Embryonic facial prominence (tissue), 1 donor: Measurements from ENCODE around the gene ZC3H18.
"Not testable (repeated sequence)": the region's sequence is repeated elsewhere in the genome, so short reads cannot be mapped to it uniquely, and the experiment has no call there.

Experiments
- DNase-seq: peaks from one replicate; pipeline ENCODE4 v3.0.0-alpha.2; 2016; ENCODE audit errors: extremely low spot score

Gene ZC3H18

DNA sequence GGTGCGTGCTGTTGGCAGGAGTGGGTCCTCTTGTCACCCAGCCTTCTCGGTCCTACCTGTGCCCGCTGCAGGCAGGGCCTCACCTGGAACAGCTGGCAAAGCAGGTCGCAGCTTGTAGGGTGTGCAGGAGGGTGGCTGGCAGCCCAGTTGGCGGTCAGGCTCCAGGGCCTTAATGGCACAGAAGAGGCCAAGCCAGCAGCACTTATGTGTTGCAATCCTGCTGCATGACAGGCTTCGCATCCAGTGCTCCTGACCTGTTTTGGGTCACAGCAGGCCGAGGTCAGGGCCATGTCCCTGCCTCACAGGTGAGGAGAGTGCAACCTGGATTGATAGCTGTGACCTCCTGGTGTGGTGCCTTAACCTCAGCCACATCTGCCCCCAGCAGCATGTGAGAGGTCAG lies 31.9 kb downstream of the ZC3H18 start:
- no peak for DNase-seq

DNA sequence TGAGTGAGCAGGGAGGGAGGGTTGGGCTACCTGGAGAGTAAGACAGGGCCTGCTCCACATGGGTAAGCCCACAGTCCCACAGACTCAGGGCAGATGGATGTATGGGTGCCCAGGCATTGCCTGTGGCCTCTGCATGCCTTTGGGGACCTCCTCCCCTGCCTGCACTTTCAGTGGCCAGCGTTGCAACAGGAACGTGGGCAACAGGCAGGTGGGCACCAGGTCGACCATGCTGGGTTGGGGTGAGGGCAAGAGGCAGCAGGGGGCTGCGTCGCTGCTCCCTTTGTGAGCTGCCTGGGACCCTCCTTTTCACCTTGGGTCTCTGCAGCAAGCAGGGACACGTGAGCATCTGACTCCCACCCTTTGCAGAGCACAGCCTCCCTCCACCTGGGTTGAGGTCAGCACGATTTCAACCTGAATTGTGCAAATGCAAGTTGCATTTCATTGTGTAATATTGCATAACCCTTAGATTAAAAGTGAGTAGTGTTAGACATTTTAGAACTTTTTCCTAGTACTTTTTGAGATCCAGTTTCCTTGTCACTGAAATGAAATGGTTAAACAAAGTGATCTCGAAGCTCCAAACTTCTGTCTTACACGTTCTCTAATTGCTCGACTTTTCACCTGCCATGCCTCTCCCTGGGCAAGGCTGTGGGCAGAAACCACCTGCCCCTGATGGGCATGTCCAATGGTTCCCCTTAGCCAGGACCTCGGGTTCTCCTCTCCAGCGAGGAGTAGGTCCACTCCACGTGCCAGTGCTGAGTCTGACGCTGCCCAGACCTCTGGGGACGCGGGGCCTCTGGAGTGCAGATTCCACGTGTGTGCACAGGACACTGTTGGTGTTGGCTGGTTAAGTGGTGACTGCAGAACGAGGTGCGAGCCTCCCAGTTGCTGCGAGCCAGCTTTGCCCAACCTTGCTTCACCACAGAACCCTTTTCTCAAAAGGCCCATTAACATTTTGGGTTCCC lies 35.3 kb downstream of the ZC3H18 start:
- no peak for DNase-seq

DNA sequence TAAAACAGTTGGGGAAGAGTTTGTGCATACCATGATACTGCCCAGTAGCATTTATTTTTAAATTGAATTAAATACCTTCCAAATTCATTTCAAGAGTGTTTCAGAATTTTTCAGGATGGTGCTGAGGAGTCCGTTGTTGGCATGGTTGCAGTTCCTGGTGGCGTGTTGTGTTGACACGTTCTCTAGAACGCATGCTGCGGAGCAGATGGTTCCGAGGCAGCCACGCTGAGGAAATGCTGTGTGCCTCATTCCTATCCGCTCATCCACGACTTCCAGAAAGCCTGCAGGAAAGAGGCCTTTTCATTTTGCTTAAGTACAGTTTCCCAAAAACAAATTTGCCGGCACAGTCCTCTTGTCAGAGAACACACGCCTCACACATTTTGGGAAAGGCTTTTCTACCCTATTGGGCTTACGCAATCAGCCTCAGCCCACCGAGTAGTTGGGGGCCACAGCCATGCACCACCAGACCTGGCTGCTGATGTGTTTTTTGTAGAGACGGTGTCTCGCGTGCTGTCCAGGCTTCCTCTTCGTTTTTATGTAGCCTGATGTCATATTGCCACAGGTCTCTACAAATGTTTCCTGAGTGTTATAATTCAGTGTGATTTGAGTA lies 36.0 kb downstream of the ZC3H18 start:
- no peak for DNase-seq

DNA sequence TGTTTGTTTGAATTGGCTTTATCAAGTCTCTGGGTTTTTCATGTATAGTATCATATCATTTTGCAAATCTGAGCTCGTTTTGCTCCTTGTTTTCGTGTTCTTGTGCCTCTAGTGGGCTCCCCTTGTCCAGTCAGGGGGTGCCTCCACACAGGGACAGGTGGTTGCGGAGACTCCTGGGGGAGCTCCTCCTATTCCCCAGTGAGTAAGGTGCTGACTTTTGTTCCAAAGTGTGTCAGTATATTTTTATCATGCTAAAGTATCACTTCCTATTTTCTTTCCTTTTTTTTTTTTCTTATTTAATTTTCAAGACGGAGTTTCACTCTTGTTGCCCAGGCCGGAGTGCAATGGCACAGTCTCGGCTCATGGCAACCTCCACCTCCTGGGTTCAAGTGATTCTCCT lies 37.9 kb downstream of the ZC3H18 start:
- no peak for DNase-seq

DNA sequence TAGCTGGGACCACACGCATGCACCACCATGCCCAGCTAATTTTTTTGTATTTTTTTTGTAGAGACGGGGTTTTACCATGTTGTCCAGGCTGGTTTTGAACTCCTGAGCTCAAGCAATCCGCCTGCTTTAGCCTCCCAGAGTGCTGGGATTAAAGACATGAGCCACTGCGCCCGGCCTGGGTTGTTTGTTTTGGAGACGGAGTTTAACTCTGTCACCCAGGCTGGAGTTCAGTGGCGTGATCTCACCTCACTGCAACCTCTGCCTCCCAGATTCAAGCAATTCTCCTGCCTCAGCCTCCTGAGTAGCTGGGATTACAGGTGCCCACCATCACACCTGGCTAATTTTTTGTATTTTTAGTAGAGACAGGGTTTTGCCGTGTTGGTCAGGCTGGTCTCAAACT lies 39.2 kb downstream of the ZC3H18 start:
- DNase-seq = not testable (repeated sequence)

DNA sequence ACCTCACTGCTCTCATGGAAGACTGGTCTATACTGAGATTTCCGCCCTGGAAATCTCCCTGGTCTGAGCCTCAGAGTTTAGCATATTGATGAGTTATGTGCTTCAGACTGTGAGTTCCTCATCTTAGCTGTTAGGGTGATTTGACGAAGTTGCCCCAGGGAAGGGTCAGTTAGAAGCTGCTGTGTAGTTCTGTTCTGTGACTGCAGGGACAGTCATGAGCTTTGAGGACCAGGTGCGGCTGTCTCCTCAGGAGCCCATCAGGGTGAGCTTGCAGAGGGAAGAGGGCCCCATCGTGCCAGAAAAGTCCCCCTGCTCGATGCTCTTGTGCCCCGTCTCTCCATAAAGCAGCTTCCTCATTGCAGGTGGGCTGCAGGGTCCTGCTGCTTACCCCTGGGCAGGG lies 39.9 kb downstream of the ZC3H18 start:
- no peak for DNase-seq

DNA sequence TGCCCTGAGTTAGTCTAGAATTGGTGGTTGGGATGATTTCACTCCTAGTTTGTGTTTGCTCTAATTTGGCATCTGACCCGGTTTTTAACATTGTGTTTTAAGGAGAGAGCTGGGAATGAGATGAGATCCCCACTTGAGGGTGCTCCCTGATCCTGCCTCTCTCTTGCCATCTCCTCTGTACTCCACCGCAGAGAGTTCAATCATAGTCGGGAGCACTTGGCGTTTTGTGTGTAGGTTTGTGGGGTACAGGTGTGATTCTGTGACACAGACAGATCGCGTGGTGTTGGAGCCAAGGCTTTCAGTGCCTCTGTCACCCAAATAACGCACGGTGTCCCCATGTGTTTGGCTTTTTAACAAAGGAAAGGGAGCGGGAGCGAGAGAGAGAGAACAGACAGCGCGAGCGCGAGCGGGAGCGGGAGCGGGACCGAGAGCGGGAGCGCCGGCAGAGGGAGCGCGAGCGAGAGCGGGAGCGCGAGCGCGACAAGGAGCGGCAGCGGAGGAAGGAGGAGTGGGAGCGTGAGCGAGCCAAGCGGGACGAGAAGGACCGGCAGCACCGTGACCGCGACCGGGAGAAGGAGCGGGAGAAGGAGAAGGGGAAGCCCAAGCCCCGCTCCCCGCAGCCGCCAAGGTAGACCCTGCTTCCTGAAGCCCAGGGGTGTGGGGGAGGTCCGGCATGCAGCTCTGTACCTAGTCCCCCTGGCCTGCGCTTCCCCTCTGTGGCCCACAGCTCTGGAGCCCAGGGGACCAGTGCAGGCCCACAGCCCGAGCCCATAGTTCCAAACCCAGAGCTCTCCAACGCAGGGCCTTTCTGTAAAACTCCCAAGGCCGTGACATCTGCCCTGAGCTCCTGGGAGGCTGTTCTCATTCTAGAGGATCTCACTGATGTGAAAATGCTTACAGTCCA lies 41.0 kb downstream of the ZC3H18 start:
- peak; percentile 14 for DNase-seq

DNA sequence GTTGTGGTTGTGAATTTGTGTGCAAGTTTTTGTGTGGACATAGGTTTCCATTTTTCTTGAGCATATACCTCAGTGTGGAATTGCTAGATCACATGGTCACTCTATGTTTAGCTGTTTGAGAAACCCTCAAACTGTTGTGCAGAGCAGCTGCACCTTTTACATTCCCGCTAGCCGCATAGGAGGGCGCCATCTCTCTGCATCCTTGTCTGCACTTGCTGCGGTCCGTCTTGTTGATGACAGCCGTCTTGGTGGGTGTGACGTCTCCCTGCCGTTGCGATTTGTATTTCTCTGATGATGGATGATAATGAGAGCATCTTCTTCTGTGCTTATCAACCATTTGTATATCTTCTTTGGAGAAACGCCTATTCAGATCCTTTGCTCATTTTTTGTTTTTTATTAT lies 43.1 kb downstream of the ZC3H18 start:
- no peak for DNase-seq

DNA sequence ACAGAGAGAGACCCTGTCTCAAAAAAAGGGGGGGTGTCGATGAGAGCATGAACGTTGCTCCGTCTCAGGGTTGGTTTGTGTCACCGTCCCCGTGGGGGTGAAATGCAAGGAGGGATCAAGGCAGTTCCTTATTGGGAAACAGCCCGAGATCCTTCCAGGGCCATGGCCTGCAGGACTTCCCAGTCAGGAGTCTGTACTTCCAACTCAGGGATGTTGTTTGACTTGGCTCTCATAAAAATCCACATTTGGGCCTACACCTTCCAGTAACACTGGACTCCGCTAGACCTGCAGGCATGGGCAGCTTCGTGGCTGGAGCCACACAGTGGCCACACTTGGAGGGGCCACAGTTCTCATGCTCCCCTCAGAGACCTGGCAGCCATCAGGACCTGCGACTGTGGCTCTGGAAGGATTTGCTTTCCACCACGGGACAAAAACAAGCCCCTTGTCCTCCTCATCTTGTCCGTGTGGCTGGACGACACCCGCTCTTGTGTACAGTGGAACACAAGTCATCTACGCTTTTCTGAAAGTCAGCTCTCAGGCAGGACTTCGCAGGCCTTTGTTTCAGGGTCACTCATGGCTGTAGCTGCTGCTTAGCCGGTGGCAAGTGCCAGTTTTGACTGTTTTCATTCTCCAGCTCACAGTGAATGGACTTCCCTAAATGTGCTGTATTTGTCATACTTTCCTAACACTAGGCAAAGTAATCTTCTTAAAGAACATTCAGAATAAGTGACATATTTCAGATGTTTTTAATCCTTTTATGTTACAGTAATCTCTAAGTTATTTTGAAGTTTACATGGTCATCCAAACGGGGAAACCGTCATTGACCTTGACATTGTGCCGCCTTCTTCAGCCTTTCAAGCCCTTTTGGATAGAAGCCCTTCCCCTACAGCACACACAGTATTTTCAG lies 44.0 kb downstream of the ZC3H18 start:
- DNase-seq = no peak

DNA sequence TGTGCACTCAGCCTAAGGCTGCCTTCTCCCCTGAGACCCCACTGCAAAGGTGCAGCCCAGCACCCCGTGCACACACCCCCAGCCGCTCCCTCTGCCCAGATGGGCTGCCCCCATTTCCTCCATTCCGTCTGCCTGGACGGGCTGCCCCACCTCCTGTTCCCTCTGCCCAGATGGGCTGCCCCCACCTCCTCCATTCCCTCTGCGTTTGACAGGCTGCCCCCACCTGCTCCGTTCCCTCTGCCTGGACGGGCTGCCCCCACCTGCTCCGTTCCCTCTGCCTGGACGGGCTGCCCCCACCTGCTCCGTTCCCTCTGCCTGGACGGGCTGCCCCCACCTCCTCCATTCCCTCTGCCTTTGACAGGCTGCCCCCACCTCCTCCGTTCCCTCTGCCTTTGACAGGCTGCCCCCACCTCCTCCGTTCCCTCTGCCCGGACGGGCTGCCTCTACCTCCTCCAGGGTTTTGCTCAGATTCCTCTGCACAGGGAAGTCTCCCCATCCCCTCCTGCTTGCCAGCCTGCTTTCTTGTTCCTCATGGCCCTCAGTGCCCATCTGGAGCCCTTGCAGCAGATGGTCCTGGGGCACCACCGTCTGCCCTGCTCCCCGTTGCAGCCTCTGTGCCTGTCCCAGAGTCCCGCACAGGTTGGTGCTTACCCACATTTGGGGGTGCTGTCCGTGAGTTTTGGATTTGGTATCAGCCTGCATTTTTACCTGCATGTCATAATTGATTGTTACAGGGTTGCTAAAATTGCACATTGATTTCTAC lies 44.8 kb downstream of the ZC3H18 start:
- no peak for DNase-seq

DNA sequence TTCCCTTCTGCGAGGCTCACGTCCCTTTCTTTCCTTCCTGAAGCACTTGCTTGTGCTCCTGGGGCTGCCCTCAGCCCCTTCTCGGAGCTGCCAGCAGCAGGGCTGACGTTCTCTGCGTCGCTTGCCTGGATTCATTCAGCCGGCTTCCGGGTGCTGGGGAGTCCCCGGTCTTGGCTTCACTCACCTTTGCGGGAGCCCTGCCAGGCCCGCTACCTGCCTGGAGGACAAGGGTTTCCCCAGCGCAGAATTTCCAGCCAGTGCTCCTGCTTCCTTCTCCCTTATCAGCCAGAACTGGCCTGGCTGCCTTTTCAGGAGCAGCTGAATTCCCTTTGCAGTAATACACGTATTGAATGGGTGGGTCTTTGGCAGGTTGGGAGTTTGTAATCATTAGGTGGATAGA lies 46.1 kb downstream of the ZC3H18 start:
- no peak for DNase-seq

DNA sequence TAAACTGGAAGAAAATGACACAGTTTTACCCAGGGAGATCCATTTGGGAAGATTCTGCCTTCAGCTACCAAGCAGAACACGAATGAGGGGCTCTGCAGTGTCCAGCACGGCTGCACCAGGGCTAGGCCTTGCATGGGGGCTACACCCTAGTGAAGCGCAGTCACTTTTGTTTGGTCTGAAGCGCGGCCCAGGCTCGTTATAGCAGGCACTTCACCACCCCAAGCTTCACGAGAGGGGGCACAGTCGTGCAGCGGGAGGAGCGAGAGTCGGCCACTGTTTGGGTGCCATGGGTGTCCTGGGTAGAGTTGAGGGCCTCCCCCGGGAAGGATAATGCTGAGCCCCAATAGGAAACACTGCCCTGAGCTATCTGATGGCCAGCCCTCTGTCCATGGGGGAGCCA lies 46.5 kb downstream of the ZC3H18 start:
- no peak for DNase-seq

DNA sequence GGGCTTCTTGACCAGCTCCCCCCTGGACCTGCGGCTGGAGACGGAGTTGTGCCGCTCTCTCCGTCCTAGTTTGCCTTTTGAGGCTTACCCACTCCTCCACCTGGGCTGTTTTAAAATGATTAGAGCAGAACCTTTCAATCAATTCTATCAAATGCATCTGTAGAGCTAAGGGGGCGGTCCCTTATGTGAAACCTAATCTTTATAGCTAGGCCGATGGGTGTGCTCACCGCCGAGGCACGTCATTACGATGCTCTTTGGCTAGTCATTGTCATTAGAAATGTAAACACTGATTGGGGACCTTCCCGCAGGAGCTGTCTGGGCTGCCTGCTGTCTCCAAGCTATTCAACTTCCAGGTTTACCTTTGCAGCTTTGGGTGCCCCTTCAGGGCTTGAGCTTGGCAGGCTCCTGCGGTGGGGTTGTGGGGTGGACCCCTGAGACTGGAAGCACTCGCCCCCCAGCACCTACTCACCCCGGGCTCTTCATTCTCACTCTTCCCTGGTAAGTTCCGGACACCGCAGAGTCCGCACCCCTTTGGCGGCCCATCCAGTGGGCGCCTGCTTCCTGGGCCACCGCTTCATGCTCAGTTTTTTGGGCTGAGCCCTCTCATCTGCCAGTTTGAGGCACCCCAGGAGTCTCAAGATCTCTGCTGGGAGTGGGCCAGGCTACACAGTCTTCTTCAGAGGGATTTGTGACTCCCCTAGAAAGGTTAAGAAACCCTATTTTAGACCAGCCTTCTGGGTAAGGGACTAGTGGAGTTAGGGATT lies 47.2 kb downstream of the ZC3H18 start:
- no peak for DNase-seq

DNA sequence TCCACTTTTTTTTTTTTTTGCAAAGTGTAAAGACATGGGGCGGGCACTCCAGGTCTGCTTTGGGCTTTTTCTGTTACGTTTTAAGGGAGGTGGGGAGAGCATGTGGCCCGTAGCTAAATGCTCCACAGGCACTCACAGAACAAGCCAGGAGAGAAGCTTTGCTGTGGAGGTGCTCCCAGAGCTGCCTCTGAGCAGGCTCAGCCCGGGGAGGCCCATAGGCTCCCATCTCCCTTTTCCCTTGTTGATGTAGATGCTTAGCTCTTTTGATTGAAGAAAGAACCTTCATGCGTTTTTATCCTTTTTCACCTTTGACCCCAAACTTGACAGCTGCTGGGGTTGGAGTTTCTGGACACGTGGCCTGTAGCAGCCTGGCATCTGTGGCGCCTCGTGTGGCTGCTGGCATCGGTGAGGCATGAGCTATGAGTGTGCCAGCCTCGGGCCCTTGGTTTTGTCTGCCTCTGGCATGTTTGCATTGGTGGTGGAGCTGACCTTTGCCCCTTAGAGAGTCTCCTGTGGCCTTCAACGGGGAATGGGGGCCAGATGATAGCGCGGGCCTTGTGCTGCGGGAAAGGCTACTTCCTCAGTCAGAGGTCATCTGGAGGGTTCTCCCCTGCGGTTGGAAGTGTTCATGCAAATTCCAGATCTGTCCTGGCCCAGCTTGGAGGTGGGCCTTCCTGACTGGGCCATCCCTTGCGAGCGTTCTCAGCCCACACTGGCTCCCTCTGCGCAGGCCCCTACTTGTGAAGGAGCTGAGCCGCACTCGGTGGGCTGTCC lies 48.2 kb downstream of the ZC3H18 start:
- no peak for DNase-seq

DNA sequence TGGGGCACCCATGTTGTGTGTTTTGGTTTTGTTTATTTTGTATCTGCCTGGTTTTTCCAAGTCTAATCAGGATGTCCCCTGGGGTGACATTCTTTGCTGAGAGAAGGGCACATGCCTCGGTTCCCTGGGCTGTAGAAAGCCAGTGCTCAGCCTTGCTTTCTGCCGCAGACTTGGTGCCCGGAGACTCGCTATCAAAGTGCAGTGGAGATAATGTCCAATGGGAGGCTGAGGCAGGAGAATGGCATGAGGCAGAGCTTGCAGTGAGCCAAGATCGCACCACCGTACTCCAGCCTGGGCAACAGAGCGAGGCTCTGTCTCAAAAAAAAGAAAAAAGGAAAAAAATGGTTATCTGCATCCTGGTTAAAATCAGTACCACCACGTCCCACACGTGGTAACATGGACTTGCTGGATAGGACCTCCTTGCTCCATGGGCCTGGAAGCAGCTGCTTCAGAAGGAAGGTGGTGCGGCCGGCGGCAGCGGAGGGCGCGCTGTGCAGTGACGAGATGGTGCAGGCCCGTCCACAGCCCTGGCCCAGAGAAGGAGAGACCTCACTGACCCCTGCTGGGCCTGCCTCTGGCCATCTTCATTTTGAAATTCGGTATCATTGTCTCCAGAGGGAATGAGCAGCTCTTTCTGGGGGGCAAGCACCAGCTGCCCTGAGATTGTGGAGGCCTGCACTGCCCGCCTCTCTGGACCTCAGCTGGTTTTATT lies 48.9 kb downstream of the ZC3H18 start:
- DNase-seq = no peak

DNA sequence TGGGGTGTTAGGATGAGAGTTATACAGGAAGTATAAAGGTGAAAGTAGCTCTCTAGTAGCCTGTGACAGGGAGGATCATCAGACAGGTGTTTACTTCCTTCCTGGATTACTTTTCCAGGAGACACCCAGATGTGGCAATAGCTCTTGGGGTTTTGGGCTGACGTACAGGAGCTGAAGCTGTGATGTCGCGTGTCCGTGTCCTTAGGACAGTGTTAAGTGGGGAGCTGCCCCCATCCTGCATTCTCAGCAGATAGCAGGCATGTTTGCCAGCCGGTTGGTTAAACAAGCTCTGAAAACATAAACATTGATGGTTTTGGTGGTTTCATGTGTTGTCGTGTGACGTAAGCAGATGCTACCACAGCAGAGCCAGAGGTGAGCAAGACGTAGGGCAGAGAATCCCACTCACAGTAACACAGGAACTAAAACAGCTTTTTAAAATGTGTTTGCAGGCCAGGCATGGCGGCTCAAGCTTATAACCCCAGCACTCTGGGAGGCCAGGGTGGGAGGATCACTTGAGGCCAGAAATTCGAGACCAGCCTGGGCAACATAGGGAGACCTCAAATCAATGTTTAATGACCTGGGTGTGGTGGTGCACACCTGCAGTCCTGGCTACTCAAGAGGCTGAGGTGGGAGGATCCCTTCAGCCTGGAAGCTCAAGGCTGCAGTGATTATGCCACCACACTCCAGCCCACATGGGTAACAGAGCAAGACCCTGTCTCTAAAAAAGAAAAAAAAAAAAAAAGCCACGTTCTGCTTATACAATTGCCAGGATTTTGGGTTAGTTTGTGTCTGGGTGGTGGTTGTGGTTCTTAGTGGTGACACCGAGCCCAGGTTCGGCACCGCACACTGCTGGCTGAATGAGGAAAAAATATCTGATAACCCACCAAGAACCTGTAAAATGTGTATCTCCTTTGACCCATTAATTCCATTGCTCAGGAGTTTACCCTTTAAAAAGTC lies 49.9 kb downstream of the ZC3H18 start:
- no peak for DNase-seq

DNA sequence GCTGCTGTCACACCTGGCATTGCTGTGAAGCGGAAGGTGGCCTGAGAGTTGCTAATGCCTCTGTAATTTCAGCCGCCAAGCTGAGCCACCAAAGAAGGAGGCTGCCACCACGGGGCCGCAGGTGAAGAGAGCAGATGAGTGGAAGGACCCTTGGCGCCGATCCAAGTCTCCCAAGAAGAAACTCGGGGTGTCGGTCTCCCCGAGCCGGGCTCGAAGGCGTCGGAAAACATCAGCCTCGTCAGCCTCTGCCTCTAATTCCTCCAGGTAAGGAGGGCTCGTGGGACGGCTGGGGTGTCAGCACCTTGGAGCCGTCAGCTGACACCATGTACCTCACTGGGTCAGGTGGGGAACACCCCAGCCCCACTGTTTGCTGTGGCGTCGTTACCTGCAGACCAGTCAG lies 51.9 kb downstream of the ZC3H18 start:
- DNase-seq = no peak
